Measurements from ENCODE around the gene ZFPL1.

GRCh38 chr11:65090628-65091027, 6.6 kb downstream of the ZFPL1 start:
- TF ChIP-seq, protein P1, sequence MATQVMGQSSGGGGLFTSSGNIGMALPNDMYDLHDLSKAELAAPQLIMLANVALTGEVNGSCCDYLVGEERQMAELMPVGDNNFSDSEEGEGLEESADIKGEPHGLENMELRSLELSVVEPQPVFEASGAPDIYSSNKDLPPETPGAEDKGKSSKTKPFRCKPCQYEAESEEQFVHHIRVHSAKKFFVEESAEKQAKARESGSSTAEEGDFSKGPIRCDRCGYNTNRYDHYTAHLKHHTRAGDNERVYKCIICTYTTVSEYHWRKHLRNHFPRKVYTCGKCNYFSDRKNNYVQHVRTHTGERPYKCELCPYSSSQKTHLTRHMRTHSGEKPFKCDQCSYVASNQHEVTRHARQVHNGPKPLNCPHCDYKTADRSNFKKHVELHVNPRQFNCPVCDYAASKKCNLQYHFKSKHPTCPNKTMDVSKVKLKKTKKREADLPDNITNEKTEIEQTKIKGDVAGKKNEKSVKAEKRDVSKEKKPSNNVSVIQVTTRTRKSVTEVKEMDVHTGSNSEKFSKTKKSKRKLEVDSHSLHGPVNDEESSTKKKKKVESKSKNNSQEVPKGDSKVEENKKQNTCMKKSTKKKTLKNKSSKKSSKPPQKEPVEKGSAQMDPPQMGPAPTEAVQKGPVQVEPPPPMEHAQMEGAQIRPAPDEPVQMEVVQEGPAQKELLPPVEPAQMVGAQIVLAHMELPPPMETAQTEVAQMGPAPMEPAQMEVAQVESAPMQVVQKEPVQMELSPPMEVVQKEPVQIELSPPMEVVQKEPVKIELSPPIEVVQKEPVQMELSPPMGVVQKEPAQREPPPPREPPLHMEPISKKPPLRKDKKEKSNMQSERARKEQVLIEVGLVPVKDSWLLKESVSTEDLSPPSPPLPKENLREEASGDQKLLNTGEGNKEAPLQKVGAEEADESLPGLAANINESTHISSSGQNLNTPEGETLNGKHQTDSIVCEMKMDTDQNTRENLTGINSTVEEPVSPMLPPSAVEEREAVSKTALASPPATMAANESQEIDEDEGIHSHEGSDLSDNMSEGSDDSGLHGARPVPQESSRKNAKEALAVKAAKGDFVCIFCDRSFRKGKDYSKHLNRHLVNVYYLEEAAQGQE (IDR thresholded peaks at IDR 0.05; ENCODE audit: insufficient read depth in 1 of 2, low read depth in 2 of 2, low read length in 2 of 2) = no peak
- TF ChIP-seq TAF1 (IDR thresholded peaks at IDR 0.05; ENCODE audit: borderline replicate concordance, insufficient read depth, low read length) (no peak), POLR2AphosphoS5 (IDR thresholded peaks at IDR 0.05; ENCODE audit: low read depth, low read length) (0 out of 2 replicates have a peak, but pooled peaks have one; percentile 14), SIN3A (IDR thresholded peaks at IDR 0.05; ENCODE audit: borderline replicate concordance, insufficient read depth, low read length) (no peak), FOXP2 (optimal IDR thresholded peaks at IDR 0.05; ENCODE audit: borderline replicate concordance, extremely low read depth, extremely low read length, insufficient read depth) (no peak)

Measured in PFSK-1 (cell line).